NT2/D1 (cell line): Measurements from ENCODE around the gene STK32B.
"Not testable (repeated sequence)": the region's sequence is repeated elsewhere in the genome, so short reads cannot be mapped to it uniquely, and the experiment has no call there.

Experiments used
- DNase-seq: peaks from one replicate; pipeline ENCODE4 v3.0.0-alpha.2; 2011; ENCODE audit warnings: low read depth, low spot score
- H3K27me3 ChIP-seq: 2 replicates; pipeline ENCODE4 v1.6.0; 2011; ENCODE audit warnings: mild to moderate bottlenecking; ENCODE audit not compliant: insufficient read length, insufficient read depth
- H3K36me3 ChIP-seq: 2 replicates; pipeline ENCODE4 v1.6.1; 2011; ENCODE audit warnings: mild to moderate bottlenecking, low read length, mixed read lengths; ENCODE audit not compliant: insufficient read depth, insufficient read length
- H3K4me1 ChIP-seq: 2 replicates; pipeline ENCODE4 v1.5.1; 2011; ENCODE audit not compliant: insufficient read depth, insufficient read length
- H3K4me3 ChIP-seq: 2 replicates; pipeline ENCODE4 v1.5.1; 2011; ENCODE audit warnings: low read depth; ENCODE audit not compliant: insufficient read length
- H3K9ac ChIP-seq: 2 replicates; pipeline ENCODE4 v1.6.0; 2011; ENCODE audit warnings: low read depth; ENCODE audit not compliant: insufficient read length
- H3K9me3 ChIP-seq: 2 replicates; pipeline ENCODE4 v1.5.1; 2011; ENCODE audit warnings: mild to moderate bottlenecking, low read length; ENCODE audit not compliant: insufficient read depth
- SUZ12 ChIP-seq: IDR thresholded peaks from 2 replicates; pipeline ENCODE4 v1.6.1; 2011; ENCODE audit not compliant: insufficient read length, insufficient read depth; ENCODE audit errors: extremely low read depth
- YY1 ChIP-seq: IDR thresholded peaks from 2 replicates; pipeline ENCODE4 v1.6.1; 2011; ENCODE audit not compliant: insufficient read length, insufficient read depth
- ZNF274 ChIP-seq: IDR thresholded peaks from 2 replicates; pipeline ENCODE4 v1.6.1; 2011; ENCODE audit warnings: mild to moderate bottlenecking, low read depth, low read length

The STK32B gene

DNA sequence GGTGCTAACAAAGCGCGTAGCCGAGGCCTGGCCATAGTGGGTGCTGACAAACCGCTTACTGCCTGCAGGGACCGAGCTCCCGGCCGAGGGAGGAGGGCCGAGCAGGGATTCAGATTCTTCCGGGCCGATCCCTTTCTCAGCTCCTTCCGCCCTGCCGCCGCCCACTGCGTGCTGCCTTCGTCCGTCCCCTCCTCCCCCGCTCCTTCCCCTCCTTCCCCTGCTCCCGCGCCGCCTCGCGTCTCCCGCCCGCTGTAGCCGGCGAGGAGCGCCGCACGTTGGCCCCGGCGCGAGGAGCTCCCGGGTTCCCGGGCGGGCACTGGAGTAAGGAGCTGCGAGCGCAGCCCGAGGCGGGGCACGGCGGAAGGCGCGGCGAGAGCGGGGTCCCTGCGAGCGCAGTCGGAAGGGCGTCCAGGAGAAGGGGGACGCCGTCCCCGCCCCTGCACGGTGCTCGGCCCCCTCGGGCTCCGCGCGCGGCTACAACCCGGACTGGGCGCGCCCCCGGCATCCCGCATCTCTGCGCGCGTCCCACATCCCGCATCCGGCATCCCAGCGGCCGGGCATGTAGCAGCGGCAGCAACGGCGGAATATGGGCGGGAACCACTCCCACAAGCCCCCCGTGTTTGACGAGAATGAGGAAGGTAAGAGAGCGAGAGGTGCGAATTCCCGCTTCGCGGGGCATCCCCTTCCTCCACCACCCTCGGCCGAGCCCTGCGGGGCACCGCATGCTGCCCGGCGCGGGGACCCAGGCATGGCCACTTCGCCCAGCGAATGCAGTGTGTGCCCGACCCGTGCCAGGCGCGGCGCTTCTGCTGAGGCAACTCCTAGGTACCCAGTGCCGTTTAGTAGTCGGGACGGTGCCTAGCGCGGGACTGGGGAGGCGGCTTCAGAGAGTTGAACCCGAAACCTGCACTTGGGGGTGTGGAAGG, at the start of gene STK32B:
STK32B (plus strand) TSS at position 203 of the 926 bp plus-strand sequence.
- Histone ChIP-seq H3K4me1 (peaks cover 4% of the 10 kb centered on the region), H3K4me3 (peak within 1 kb of the TSS; percentile 79), H3K9ac (peak within 1 kb of the TSS; percentile 79), H3K27me3 (peaks cover 31% of the 10 kb centered on the region), H3K9me3 (no peaks in the 10 kb centered on the region), H3K36me3 (no peaks in the 10 kb centered on the region)
- TF ChIP-seq SUZ12: peak; percentile 72
- no peak for TF ChIP-seq ZNF274
- DNase-seq: peak; percentile 62

DNA sequence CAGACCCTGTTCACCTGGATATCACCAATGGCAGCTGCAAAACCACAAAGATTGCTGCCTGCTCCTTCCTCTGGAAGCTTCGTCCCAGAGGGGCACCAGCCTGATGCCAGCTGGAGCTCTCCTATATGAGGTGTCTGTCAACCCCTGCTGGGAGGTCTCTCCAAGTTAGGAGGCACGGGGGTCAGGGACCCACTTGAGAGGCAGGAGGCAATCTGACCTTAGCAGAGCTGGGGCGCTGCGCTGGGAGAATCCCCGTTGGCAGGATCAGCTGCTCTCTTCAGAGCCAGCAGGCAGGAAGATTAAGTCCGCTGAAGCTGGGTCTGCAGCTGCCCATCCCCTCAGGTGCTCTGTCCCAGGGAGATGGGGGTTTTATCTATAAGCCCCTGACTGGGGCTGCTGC, 49.6 kb upstream of the STK32B start:
- DNase-seq, H3K36me3 ChIP-seq, H3K9ac ChIP-seq, H3K27me3 ChIP-seq, H3K4me3 ChIP-seq, H3K9me3 ChIP-seq, H3K4me1 ChIP-seq: not testable (repeated sequence)

DNA sequence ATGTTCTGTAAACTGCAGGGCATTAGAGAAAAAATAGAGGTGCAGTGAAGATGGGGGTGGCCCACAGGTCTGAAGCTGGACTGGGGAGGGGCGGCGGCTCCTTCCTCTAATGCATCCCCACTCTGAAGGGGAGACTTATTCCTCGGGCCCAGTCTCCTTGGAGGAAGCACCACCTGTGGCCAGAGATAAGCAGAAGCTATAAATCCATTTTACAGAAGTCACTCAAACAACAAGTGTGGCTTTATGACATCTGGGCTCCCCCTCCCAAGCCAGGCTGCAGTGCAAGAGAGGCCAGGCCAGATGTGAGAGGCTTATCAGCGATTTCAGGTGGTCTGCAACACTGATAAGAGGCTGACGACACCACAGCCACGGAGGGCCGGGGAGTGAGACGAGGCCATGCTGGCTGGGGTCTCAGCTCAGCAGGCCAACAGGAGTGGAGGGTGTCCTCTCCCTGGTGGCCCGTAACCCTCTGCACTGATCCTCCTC, 47.9 kb upstream of the STK32B start:
- H3K9me3 ChIP-seq: no peaks in the 10 kb centered on the region

DNA sequence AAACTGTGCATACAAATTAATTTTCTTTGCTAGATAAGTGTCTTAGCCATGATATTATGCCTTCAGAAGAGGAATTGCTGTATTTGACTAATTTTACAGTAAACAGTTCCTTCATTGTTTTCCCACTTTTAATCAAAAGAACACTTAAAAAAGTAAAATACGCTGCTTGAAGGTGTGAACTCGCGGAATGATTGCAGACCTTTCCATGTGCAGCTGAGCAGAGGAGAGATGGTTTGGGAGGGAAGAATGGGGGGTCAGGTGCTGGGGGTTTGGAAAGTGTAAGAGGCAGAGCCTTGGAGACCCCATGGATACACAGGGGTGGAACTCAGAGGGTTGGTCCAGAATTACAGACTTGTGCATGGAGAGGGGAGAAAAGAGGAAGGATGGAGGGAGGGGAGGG, 47.4 kb upstream of the STK32B start:
- Histone ChIP-seq H3K4me3 (no peak overlapping the region), H3K36me3 (no peaks in the 10 kb centered on the region), H3K9me3 (no peaks in the 10 kb centered on the region), H3K27me3 (no peaks in the 10 kb centered on the region), H3K4me1 (no peaks in the 10 kb centered on the region), H3K9ac (no peak overlapping the region)
- no peak for TF ChIP-seq ZNF274
- TF ChIP-seq YY1: no peak
- TF ChIP-seq SUZ12: no peak
- DNase-seq: no peak

More for the DNA sequence above, 47.9 kb upstream of the STK32B start:
- TF ChIP-seq SUZ12: no peak
- no peak for TF ChIP-seq ZNF274
- no peak for DNase-seq
- Histone ChIP-seq H3K9ac (no peak overlapping the region), H3K4me3 (no peak overlapping the region), H3K27me3 (no peaks in the 10 kb centered on the region), H3K4me1 (no peaks in the 10 kb centered on the region), H3K36me3 (no peaks in the 10 kb centered on the region)

DNA sequence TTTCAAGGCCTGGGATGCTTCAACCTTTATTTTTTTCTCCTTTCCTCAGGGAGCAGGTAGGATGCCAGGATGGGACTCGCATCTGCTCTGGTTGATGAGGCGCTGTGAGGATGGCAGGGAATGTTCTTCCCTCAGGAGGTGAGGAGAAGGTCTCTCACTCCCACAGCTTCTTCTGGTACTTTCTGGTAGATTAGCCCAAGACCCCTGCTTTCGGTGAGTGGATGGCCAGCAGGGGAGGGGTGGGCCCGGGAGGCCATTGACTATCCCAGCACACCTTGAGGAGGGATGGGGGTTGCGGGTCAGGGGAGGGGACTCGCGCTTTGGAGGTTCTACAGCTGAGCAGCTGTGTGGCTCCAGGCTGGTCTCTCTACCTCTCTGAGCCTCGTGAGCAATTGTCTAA, 46.8 kb upstream of the STK32B start:
- DNase-seq: no peak
- no peaks in the 10 kb centered on the region for H3K36me3 ChIP-seq
- no peak overlapping the region for H3K9ac ChIP-seq
- H3K4me3 ChIP-seq: no peak overlapping the region
- TF ChIP-seq SUZ12 (no peak), YY1 (no peak), ZNF274 (no peak)
- H3K27me3 ChIP-seq: no peaks in the 10 kb centered on the region
- no peaks in the 10 kb centered on the region for H3K4me1 ChIP-seq
- H3K9me3 ChIP-seq: no peaks in the 10 kb centered on the region

DNA sequence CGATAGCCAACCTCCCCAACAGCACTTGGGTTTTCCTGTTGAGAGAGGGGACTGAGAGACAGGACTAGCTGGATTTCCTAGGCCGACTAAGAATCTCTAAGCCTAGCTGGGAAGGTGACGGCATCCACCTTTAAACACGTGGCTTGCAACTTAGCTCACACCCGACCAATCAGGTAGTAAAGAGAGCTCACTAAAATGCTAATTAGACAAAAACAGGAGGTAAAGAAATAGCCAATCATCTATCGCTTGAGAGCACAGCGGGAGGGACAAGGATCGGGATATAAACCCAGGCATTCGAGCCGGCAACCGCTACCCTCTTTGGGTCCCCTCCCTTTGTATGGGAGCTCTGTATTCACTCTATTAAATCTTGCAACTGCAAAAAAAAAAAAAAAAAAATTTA, 44.3 kb upstream of the STK32B start:
- H3K9me3 ChIP-seq, H3K4me3 ChIP-seq, H3K27me3 ChIP-seq, H3K36me3 ChIP-seq, H3K4me1 ChIP-seq, DNase-seq, H3K9ac ChIP-seq: not testable (repeated sequence)

DNA sequence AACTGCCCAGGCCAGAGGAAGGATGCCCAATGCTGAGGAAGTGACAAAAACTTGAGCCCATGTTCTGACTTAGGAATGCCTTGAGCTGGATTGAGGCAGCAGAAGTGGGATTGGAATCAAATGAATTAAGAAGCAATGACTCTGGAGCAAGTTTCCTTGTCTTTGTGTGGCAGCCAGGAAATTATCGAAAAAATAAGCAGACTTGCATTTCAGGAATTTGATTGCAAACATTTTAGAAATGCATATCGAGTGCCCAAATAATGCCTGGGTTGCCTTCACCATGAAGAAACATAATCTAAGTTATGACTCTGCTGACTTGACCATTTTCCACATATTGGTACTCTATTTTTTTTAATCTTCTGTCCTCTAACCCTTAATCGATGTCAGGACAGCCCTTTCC, 41.5 kb upstream of the STK32B start:
- TF ChIP-seq SUZ12 (no peak), YY1 (no peak), ZNF274 (no peak)
- no peaks in the 10 kb centered on the region for H3K4me1 ChIP-seq
- H3K36me3 ChIP-seq: no peaks in the 10 kb centered on the region
- H3K4me3 ChIP-seq: no peak overlapping the region
- H3K27me3 ChIP-seq: no peaks in the 10 kb centered on the region
- H3K9me3 ChIP-seq: no peaks in the 10 kb centered on the region
- no peak overlapping the region for H3K9ac ChIP-seq
- no peak for DNase-seq
